ENCODE data around the gene LRBA.

DNA sequence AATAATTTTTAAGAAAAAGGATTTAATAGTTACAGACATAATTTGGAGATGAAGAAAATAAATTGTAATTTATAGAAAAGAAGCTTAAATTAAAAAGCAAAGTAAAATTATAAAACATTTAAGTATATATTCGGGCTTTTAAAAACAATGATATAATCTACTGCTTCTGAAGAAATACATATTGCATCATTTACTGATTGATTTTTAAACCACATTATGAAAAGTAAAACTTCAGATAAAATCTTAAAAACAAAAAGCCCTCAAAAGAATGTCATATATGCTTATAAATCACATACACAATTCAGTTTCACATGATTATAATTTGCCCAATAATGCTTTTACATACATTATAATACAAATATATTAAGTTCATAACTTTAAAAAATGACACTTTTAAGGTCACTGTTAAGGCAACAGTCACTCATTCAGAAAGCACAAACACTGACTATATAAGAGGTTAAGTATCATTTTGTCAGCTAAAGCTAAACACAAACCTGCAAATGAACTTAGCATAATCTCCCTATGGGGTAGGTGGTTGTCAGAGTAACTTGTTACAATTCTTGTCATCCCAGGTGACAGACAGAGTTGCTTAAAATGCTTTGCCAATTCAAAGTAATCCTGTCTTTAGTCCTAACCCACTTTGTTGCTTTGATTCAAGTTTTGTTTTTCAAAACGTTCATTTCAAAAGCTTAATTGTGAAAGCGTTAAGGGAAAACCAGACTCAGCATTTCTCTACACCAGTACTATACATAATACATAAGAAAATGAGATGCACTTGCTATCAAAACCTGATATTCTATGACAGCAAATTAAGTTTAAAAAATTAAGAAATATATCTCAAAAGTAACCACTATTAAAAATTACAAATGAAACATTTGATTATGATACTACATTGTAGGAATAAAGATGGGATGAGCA, 523.7 kb downstream of the LRBA start:
- TF ChIP-seq, protein P1, sequence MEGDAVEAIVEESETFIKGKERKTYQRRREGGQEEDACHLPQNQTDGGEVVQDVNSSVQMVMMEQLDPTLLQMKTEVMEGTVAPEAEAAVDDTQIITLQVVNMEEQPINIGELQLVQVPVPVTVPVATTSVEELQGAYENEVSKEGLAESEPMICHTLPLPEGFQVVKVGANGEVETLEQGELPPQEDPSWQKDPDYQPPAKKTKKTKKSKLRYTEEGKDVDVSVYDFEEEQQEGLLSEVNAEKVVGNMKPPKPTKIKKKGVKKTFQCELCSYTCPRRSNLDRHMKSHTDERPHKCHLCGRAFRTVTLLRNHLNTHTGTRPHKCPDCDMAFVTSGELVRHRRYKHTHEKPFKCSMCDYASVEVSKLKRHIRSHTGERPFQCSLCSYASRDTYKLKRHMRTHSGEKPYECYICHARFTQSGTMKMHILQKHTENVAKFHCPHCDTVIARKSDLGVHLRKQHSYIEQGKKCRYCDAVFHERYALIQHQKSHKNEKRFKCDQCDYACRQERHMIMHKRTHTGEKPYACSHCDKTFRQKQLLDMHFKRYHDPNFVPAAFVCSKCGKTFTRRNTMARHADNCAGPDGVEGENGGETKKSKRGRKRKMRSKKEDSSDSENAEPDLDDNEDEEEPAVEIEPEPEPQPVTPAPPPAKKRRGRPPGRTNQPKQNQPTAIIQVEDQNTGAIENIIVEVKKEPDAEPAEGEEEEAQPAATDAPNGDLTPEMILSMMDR (IDR thresholded peaks at IDR 0.05) = no peak
- TF ChIP-seq EP300 (IDR thresholded peaks at IDR 0.05; ENCODE audit: borderline replicate concordance in 1 of 2, low read depth in 1 of 2, low read length in 1 of 2) (no peak), EZH2phosphoT487 (IDR thresholded peaks at IDR 0.05; ENCODE audit: borderline replicate concordance, low read depth) (no peak), POLR2AphosphoS5 (IDR thresholded peaks at IDR 0.05; ENCODE audit: low read depth, low read length) (no peak), CHD2 (IDR thresholded peaks at IDR 0.05; ENCODE audit: low read length, partially characterized antibody) (no peak), SMC3 (IDR thresholded peaks at IDR 0.05; ENCODE audit: low read depth, low read length) (no peak), NRF1 (IDR thresholded peaks at IDR 0.05; ENCODE audit: low read depth, low read length) (no peak), MEF2A (IDR thresholded peaks at IDR 0.05; ENCODE audit: borderline replicate concordance, low read depth) (no peak), MXI1 (IDR thresholded peaks at IDR 0.05; ENCODE audit: low read depth, low read length) (no peak)
- TF ChIP-seq, protein P2, sequence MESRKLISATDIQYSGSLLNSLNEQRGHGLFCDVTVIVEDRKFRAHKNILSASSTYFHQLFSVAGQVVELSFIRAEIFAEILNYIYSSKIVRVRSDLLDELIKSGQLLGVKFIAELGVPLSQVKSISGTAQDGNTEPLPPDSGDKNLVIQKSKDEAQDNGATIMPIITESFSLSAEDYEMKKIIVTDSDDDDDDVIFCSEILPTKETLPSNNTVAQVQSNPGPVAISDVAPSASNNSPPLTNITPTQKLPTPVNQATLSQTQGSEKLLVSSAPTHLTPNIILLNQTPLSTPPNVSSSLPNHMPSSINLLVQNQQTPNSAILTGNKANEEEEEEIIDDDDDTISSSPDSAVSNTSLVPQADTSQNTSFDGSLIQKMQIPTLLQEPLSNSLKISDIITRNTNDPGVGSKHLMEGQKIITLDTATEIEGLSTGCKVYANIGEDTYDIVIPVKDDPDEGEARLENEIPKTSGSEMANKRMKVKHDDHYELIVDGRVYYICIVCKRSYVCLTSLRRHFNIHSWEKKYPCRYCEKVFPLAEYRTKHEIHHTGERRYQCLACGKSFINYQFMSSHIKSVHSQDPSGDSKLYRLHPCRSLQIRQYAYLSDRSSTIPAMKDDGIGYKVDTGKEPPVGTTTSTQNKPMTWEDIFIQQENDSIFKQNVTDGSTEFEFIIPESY (IDR thresholded peaks at IDR 0.05; ENCODE audit: borderline replicate concordance, low read depth) = no peak
- TF ChIP-seq, protein P3, sequence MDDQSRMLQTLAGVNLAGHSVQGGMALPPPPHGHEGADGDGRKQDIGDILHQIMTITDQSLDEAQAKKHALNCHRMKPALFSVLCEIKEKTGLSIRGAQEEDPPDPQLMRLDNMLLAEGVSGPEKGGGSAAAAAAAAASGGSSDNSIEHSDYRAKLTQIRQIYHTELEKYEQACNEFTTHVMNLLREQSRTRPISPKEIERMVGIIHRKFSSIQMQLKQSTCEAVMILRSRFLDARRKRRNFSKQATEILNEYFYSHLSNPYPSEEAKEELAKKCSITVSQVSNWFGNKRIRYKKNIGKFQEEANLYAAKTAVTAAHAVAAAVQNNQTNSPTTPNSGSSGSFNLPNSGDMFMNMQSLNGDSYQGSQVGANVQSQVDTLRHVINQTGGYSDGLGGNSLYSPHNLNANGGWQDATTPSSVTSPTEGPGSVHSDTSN (IDR thresholded peaks at IDR 0.05) = no peak

Measured in SK-N-SH (cell line).